Ishikawa (cell line): Measurements from ENCODE around the gene CLMN.

ENCODE experiments used
- CREB1 ChIP-seq: IDR thresholded peaks from 2 replicates; pipeline ENCODE4 v1.6.1; 2012; ENCODE audit warnings: low read depth
- EP300 ChIP-seq: IDR thresholded peaks from 2 replicates; pipeline ENCODE4 v1.6.1; 2012; ENCODE audit warnings: borderline replicate concordance
- FOXM1 ChIP-seq: IDR thresholded peaks from 2 replicates; pipeline ENCODE4 v1.6.1; 2012; ENCODE audit warnings: low read depth, borderline replicate concordance
- NFIC ChIP-seq: IDR thresholded peaks from 2 replicates; pipeline ENCODE4 v1.6.1; 2012
- RAD21 ChIP-seq: IDR thresholded peaks from 2 replicates; pipeline ENCODE4 v1.6.1; 2012; ENCODE audit warnings: low read depth
- TAF1 ChIP-seq: IDR thresholded peaks from 2 replicates; pipeline ENCODE4 v1.6.1; 2012; ENCODE audit warnings: low read depth, mild to moderate bottlenecking
- TEAD4 ChIP-seq: IDR thresholded peaks from 2 replicates; pipeline ENCODE4 v1.6.1; 2012
- YY1 ChIP-seq: IDR thresholded peaks from 2 replicates; pipeline ENCODE4 v1.6.1; 2012; ENCODE audit warnings: low read depth
- ZBTB7A ChIP-seq: IDR thresholded peaks from 2 replicates; pipeline ENCODE4 v1.6.1; 2012; ENCODE audit warnings: low read depth
- TF ChIP-seq, protein P1 (sequence below): IDR thresholded peaks from 2 replicates; pipeline ENCODE4 v1.6.1; 2012
- TF ChIP-seq, protein P2 (sequence below): IDR thresholded peaks from 2 replicates; pipeline ENCODE4 v1.6.1; 2012; ENCODE audit warnings: low read depth, mild to moderate bottlenecking

DNA sequence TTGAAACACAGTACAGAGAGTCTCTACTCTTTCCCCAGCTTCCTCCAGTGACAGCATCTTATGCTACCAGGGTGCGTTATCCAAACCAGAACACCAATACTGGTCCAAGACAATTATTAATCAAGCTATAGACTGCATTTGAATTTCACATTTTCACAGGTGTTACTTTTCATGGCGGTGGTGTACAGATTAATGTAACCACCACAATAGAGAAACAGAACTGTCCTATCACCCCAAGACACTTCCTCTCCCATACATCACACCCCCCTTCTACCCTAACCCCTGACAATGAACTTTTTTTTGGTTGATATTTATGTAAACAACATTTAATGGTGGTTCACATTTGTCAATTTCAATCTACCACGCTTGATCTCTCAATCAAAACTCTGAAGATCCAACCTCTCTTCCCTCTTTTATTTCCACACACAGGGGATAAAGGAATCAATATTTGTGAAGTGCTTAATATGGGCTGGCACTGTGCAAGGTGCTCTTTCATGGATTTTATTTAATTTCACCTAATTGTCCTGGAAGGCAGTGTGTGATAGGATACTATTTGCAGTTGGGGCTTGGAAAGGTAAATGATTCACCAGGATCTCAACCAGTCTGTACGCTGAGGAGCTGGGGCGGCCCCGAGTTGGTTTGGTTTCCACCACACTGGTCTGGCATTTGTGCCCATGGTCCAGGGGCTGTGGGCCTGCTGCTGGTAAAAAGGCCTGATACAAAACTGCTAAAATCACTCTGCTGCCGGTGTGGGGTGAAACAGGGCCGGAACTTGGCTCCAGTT is 107.8 kb downstream of the CLMN start:
- no peak for TF ChIP-seq CREB1
- no peak for TF ChIP-seq RAD21
- no peak for TF ChIP-seq TEAD4
- TF ChIP-seq YY1 = no peak
- TF ChIP-seq ZBTB7A = no peak
- TF ChIP-seq NFIC = no peak
- TF ChIP-seq, protein P1, sequence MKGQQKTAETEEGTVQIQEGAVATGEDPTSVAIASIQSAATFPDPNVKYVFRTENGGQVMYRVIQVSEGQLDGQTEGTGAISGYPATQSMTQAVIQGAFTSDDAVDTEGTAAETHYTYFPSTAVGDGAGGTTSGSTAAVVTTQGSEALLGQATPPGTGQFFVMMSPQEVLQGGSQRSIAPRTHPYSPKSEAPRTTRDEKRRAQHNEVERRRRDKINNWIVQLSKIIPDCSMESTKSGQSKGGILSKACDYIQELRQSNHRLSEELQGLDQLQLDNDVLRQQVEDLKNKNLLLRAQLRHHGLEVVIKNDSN = no peak
- TF ChIP-seq, protein P2, sequence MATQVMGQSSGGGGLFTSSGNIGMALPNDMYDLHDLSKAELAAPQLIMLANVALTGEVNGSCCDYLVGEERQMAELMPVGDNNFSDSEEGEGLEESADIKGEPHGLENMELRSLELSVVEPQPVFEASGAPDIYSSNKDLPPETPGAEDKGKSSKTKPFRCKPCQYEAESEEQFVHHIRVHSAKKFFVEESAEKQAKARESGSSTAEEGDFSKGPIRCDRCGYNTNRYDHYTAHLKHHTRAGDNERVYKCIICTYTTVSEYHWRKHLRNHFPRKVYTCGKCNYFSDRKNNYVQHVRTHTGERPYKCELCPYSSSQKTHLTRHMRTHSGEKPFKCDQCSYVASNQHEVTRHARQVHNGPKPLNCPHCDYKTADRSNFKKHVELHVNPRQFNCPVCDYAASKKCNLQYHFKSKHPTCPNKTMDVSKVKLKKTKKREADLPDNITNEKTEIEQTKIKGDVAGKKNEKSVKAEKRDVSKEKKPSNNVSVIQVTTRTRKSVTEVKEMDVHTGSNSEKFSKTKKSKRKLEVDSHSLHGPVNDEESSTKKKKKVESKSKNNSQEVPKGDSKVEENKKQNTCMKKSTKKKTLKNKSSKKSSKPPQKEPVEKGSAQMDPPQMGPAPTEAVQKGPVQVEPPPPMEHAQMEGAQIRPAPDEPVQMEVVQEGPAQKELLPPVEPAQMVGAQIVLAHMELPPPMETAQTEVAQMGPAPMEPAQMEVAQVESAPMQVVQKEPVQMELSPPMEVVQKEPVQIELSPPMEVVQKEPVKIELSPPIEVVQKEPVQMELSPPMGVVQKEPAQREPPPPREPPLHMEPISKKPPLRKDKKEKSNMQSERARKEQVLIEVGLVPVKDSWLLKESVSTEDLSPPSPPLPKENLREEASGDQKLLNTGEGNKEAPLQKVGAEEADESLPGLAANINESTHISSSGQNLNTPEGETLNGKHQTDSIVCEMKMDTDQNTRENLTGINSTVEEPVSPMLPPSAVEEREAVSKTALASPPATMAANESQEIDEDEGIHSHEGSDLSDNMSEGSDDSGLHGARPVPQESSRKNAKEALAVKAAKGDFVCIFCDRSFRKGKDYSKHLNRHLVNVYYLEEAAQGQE = no peak
- no peak for TF ChIP-seq EP300
- no peak for TF ChIP-seq TAF1
- no peak for TF ChIP-seq FOXM1
